Right lobe of liver (tissue), 4 donors: ENCODE data around the gene TMIGD1.

ENCODE experiments used
- POLR2A ChIP-seq: fragments of 450-650 bp; IDR thresholded peaks from one replicate; pipeline ENCODE4 v1.6.1; 2017; ENCODE audit warnings: antibody characterized with exemption, mild to moderate bottlenecking
- TF ChIP-seq, protein P1 (sequence below), 4 donors: fragments of 200-600 bp in 3 of 4; fragments of 450-650 bp in 1 of 4; IDR thresholded peaks; one replicate each; pipeline versions ENCODE4 v1.5.1 to v1.8.0; 2016 to 2022; ENCODE audit warnings: antibody characterized with exemption in 4 of 4, mild to moderate bottlenecking in 2 of 4
- donor health status: DM: no; HTN: no; CAD: no.
- donor health status: DM: no; HTN: no; CAD: no.
- donor health status: DM: no; HTN: yes; CAD: no.

DNA sequence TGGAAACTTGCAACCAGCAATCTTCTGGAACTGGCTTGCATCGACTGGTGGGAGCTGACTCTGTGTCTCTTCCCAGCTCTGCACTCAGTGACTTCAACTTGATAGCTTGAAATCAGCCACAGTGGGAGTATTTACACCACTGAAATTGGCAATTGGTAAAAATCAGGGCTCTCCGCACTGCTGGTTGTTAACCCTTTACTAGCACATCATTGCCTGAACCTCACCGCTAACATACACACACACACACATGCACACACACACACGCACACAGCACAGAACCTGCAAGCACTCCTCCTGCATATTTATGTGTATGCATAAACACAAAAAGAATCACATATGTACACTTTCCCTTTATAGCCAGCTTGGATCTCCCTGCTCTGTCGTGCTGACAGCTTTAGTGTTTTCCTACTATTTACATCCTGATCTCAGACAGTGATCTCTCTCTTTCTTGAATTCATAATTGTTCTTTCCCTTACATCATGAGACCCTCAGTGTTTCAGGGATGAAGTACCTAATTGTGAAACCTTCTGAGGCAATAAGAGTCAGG, 7.9 kb upstream of the TMIGD1 start:
- TF ChIP-seq, protein P1, sequence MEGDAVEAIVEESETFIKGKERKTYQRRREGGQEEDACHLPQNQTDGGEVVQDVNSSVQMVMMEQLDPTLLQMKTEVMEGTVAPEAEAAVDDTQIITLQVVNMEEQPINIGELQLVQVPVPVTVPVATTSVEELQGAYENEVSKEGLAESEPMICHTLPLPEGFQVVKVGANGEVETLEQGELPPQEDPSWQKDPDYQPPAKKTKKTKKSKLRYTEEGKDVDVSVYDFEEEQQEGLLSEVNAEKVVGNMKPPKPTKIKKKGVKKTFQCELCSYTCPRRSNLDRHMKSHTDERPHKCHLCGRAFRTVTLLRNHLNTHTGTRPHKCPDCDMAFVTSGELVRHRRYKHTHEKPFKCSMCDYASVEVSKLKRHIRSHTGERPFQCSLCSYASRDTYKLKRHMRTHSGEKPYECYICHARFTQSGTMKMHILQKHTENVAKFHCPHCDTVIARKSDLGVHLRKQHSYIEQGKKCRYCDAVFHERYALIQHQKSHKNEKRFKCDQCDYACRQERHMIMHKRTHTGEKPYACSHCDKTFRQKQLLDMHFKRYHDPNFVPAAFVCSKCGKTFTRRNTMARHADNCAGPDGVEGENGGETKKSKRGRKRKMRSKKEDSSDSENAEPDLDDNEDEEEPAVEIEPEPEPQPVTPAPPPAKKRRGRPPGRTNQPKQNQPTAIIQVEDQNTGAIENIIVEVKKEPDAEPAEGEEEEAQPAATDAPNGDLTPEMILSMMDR (IDR thresholded peaks at IDR 0.05): no peak
- no peak for TF ChIP-seq POLR2A
